Brain microvascular endothelial cell (primary cell): ENCODE results near the gene HTT.

Experiments used
- DNase-seq: peaks from one replicate; pipeline ENCODE4 v3.0.0-alpha.2; 2020
- H3K27ac ChIP-seq: fragments of 250-450 bp; sonication (Bioruptor Pico); 2 replicates; pipeline ENCODE4 v1.5.1; 2020; ENCODE audit warnings: mild to moderate bottlenecking, moderate library complexity
- H3K27me3 ChIP-seq: fragments of 250-450 bp; sonication (Bioruptor Pico); replicated peaks from 2 replicates; pipeline ENCODE4 v1.5.1; 2020; ENCODE audit warnings: mild to moderate bottlenecking
- H3K36me3 ChIP-seq: fragments of 250-450 bp; sonication (Bioruptor Pico); replicated peaks from 2 replicates; pipeline ENCODE4 v1.5.1; 2020; ENCODE audit warnings: mild to moderate bottlenecking
- H3K4me3 ChIP-seq: 2 replicates; pipeline ENCODE4 v1.5.1; 2011; ENCODE audit warnings: low read depth, mild to moderate bottlenecking, control low read depth, low read length, moderate library complexity
- CTCF ChIP-seq: IDR thresholded peaks from 2 replicates; pipeline ENCODE4 v1.5.1; 2011; ENCODE audit warnings: low read depth, mild to moderate bottlenecking, moderate library complexity, low read length, control low read depth, inconsistent platforms; ENCODE audit errors: missing control alignments
- in situ Hi-C: cut with HindIII; loops from 2 replicates; pipeline ENCODE4 v1.10.0; 2017; ENCODE audit warnings: low sequenced_read_pairs, low pct_ligation_motif_present

The HTT gene

GRCh38 chr4:3067473-3068001, 6.9 kb upstream of the HTT start:
- in situ Hi-C loops, result no loop called here
- no peak for DNase-seq
- TF ChIP-seq CTCF, result no peak

GRCh38 chr4:3069661-3070199, 4.8 kb upstream of the HTT start:
- Histone ChIP-seq H3K36me3 (no peaks in the 10 kb centered on the region), H3K4me3 (no peak overlapping the region), H3K27ac (no peak overlapping the region), H3K27me3 (no peaks in the 10 kb centered on the region)
- no peak for DNase-seq
- no peak for TF ChIP-seq CTCF
- in situ Hi-C loops, result no loop called here

More at GRCh38 chr4:3067473-3068001, 6.9 kb upstream of the HTT start:
- H3K36me3 ChIP-seq, result no peaks in the 10 kb centered on the region
- no peaks in the 10 kb centered on the region for H3K27me3 ChIP-seq
- no peak overlapping the region for H3K27ac ChIP-seq
- H3K4me3 ChIP-seq, result no peak overlapping the region

- Histone ChIP-seq H3K36me3 (no peaks in the 10 kb centered on the region), H3K27ac (no peak overlapping the region), H3K4me3 (no peak overlapping the region), H3K27me3 (no peaks in the 10 kb centered on the region)
- peak; percentile 14 for DNase-seq
- in situ Hi-C loops, result no loop called here
- no peak for TF ChIP-seq CTCF
These were observed 3.6 kb upstream of the HTT start for GRCh38 chr4:3070709-3071500.

GRCh38 chr4:3071811-3072210, 2.7 kb upstream of the HTT start:
- Histone ChIP-seq H3K4me3 (no peak overlapping the region), H3K36me3 (no peaks in the 10 kb centered on the region), H3K27ac (no peak overlapping the region), H3K27me3 (no peaks in the 10 kb centered on the region)
- in situ Hi-C loops, result no loop called here
- no peak for TF ChIP-seq CTCF
- DNase-seq, result no peak

GRCh38 chr4:3073158-3074077, 1.1 kb upstream of the HTT start:
- peak; percentile 26 for TF ChIP-seq CTCF
- in situ Hi-C loops, result no loop called here
- Histone ChIP-seq H3K27ac (no peak overlapping the region), H3K4me3 (peak overlapping the region; percentile 62), H3K27me3 (no peaks in the 10 kb centered on the region), H3K36me3 (no peaks in the 10 kb centered on the region)
- no peak for DNase-seq
